Stimulated activated CD4-positive, alpha-beta T cell treated with anti-CD3 and anti-CD28 coated beads, TNF-alpha, amount 100 ng/mL, for 4 hours (primary cell): ENCODE measurements around the gene CTDSP2.
"Not testable (repeated sequence)": the region's sequence is repeated elsewhere in the genome, so short reads cannot be mapped to it uniquely, and the experiment has no call there.

Experiments used
- DNase-seq, 3 experiments: peaks; one replicate each; pipeline ENCODE4 v3.0.0-alpha.2; 2020; ENCODE audit warnings: low read depth in 3 of 3

The CTDSP2 gene

DNA sequence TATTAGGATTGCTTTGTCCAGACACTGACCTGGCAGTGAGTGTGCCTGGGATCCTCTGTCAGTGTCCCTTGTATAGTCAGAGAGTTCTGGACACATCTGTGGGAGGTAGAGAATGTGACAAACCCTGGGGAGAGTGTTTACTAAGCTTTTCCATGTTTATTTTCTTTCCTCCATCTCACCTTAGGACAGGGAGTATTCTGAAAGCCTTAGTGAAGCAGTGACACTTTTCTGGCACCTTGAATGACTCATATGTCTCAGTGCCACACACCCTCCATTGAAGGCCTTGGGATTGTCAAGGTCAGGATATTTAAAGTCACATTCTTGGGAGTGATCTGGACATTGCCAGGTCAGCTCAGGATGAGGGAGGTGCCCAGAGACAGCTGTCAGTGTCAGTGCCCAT, 34.9 kb upstream of the CTDSP2 start:
- no peak for DNase-seq

DNA sequence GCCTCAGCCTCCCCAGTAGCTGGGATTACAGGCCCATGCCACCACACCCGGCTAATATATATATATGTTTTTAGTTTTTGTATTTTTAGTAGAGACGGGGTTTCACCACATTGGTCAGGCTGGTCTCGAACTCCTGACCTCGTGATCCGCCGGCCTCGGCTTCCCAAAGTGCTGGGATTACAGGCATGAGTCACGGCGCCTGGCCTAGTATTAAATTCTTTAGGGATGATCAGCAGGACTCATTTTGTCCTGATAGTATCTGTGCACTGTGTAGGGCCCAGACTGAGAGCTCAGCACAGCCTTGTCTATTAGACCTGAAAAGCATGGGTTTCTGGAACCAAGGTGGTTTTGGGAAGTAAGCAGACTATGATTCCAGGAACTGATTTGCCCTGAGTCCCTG, 34.5 kb upstream of the CTDSP2 start:
- DNase-seq, result not testable (repeated sequence)

DNA sequence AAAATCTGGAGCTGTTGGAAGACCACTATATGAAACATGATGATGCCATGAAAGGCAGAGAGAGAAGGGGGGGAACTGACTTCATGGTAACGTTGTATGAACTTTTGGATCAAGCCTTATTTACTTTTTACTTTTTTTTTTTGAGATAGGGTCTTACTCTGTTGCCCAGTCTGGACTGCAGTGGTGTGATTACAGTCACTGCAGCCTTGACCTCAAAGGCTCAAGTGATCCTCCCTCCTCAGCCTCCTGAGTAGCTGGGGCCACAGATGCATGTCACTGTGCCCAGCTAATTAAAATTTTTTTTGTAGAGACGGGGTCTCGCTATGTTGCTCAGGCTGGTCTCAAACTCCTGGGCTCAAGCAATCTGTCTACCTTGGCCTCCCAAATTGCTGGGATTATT, 31.3 kb upstream of the CTDSP2 start:
- no peak for DNase-seq

DNA sequence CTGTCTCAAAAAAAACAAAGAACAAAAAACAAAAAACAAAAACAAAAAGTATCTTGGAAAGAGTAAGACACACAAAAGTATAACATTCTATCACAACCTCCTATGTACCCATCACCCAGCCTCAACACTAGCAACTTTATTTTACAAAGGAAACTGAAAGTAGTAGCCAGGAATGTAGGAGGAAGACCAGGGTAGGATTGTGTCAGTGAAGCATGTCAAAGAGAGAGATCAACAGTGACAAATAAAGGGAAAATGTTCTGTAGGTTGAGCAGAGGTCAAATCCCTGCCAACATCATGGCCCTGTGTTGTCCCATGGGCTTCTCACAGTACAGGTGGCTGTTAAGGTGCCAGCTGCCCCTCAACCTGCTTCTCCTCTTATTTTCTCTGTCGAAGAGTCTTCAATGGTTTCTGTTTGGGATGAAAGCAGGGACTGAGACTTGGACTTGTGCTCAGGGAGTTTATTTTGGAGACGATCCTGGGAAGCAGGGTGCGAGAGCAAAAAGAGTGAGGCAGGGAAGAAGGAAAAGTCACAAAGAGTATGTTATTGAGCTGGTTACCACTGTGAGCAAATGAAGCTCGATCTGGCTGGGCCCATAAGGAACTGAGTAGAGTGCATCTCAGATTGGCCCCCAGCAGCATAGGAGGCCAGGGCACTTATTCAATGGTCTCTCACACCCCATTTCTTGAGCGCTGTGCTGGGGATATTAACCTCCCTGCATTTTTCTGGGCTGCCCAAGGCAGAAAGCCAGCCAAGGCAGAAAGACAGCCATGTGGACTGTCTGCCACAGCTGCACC, 29.4 kb upstream of the CTDSP2 start:
- no peak for DNase-seq

DNA sequence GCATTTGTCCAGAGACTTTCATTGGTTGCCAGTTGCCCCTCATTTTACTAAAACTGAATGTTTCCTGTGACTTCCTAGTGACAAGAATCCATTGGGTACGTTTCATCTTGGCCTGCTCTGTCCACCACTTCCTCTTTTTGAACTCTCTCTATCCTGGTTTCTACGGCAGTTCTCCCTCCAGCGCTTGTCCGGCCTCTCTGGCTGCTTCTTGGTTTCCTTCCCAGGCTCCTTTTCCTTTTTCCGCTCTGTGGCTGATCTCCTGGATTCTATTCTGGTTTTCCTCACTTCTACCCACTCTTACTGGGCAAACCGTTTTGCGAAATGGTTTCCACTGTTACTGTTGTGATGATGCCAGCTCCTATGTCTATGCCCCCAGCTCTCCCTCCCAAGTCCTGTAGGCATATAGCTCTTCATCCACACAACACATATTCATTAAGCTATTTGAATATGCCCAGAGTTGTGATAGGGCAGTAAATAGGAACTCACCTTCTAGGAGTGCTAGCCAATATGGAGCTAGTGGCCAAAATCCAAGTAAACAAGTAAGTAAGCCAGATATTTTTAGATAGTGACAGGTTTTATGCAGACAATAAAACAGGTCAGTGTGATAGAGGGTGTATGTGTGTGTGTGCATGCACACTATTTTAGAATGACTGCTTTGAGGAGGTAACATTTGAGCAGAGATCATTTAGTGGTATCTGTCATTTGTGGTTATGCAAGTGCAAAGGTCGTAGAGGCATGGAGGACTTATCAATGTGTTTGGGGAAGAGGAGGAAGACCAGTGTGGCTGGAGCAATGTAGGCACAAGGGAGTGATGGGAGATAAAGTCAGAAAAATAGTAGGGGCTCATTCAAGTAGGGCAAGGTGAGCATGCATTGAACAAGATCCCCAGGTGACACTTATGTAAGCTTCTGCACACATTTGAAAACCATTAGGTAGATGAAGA, 27.9 kb upstream of the CTDSP2 start:
- no peak for DNase-seq

DNA sequence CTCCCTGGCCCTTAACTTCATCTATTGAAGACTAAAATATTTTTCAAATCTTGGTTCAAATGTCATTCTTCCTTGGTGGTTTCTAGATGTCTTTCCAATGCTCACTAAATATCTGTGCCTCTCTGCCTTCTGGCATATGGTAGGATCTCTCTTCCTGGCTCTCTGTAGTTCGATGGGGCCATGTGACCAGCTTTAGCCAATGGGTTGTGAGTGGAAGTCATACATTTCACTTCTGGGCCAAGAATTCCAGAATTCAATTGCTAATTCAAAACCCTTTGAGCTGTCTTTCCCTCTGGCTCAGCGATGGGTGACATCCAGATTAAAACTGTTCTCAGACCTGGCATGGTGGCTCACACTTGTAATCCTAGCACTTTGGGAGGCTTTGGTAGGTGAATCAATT, 25.8 kb upstream of the CTDSP2 start:
- no peak for DNase-seq

DNA sequence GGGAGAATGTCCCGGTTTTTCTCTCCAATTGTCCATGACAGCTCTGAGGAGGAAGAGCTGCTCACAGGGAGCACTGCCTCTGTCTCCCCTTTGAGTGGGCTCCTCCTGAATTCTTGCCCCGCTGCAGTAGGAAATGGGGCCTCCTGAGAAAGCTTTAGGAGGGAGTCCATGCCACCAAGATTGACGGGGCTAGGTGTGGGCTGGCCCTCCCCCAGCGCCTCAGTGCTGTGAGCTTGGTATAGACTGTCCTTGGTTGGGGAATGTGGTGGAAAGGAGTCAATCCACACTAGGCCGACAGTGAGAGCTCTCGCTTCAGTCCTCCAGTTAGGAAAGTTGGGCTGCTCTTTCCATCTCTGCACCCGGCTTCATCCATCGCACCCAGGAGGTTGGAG, 23.4 kb upstream of the CTDSP2 start:
- DNase-seq, result no peak

DNA sequence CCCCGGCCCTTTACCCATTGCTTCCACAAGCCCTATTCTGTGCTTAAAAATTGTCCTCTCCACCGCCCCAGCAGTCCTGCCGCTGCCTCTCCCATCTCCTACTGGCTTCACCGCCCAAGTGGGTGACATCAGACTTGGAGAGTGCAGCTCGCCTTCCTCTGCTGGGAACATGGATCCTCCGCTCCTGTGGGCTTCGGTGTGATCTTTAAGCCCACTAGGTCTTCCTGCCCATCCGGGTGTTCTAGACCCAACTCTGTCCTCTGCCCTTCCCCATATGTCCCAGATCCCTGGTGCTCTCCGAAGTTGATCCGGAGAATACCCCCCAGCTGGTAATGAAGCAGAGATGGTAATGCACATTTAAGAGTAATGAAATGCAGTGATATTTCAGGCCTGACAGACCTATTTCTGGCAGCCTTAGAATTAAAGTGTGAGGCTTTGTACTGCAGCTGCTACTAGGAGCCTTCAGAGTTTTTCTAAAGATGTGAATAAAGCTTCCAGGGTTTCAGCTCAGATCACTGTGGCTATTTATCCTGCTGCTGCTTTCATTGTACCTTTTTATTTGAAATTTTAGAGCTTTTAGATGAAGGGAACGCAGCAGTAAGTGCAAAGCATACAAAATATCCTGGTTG, 22.9 kb upstream of the CTDSP2 start:
- no peak for DNase-seq

DNA sequence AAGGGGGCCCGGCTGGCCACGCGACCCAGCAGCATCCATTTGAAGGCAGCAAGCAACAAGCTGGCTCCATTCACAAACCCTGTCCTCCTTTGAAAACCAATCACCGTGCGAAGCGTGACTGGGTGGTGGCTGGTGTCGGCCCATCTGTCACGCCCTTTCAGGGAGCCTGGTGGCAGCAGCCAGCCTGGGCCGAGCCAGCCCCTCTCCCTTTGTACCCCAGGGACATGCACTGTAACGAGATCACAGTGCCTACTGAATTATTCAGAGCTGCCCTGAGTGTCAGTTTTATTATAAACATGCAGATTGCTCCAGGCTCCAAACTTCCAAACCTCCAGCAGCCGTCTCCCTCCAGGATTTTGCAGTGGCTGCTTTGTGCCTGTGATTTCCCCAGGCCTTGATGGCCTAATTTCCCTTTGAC, 22.3 kb upstream of the CTDSP2 start:
- DNase-seq, result no peak

DNA sequence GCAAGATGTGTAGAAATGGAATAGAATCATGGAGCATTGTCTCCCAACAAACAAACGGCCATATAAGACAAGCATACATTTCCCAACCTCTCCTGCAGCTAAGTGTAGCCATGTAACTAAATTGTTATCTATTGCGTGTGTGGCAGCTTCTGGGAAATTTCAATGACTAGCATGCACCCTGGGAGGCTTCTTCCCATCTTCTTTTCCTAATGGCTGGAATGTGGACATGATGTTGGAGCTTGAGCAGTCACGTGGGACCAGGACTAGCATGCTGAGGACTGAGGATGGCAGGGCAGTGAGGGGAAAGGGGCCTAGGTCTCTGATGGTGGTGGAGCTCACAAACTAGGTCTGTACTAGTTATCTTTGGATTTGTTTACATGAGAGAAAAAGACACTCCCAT, 21.7 kb upstream of the CTDSP2 start:
- DNase-seq, result no peak

DNA sequence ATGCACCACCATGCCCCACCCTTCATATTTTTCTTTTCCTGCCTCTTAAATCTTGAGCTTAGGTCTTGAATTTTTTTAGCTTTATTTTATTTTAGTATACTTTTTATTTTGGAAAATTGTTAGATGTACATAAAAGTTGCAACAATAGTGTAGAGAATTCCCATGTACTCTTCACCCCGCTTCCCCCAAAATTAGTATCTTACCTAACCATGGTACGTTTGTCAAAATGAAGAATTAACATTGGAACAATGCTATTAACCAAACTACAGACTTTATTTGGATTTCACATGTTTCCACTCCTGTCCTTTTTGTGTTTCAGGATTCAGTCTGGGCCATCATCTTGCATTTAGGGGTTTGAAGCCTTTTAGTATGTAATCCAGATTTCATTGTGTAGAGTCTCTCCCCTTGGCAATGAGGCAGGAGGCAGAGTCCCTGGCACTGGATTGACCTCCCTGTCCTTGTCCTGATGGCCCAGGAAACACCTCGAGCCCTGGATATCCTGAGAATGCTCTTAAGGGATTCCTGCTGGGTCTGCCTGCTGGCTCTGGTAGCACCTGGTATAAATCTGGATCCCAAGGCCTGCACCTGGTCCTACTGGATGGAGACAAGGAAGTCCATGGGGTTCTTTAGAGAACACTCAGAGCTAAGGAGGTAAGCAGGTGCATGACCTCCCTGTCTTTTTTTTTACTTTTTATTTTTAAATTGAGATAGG, 19.9 kb upstream of the CTDSP2 start:
- no peak for DNase-seq

DNA sequence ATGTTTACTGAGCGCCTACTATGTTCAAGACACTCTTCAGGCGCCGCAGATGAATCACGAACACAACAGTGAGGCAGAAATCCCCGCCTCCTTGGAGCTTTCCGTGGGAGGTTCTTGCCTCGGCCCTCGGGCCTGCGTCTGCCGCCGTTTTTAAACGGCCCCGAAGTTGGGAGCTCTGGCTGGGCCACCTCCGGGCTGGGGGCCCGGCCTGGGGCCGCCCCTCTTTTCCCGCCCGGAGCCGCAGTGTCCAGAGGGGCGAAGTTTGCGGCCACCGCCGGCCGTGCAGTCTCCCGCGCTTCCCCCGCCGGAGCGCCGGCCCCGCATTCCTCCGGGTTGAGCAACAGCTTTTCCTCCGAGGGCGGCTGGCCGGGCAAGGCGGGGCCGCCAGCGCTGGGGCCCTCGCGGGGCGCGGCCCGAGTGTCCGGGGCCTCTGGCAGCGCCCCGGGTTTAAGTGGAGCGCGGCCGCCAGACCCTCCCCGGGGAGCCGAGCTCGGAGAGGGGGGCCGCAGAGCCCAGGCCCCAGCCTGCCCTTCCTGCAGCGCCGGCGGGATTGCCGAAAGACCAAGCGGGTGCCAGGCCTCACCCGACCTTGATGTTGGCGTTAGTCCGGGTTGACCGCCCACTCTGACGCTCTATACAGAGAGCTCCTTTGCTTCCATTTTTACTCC, 18.7 kb upstream of the CTDSP2 start:
- DNase-seq, result peak; percentile 36 to 55 (median 41)

DNA sequence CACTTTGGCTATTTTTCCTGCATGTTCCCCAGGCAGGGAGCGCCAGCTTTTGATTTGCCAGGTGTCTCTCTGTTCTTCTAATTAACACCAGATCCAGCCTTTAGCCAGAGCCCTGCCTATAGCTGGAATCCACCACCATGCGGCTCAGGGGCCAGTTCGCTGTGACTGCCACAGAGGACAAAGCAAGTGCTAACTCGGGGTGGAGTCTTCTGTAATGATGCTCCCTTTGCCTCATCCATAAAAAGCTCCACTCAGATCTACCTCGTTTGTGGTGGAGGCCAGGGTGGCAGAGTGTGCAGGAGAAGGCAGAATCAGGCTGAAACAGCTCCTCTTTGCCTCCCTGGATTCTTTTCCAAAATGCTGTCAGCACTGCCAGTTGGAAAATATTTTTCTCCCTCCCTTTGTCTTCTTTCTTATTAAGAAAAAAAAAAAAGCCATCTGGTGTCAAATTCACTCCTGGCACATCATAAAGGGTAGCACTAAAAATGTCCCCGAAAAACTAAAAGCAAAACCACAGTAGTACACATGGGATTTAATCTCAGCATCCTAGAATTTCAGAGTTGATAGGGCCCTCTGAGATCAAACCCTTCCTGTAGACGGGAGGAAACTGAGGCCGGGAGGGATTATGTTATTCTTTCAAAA, 18.0 kb upstream of the CTDSP2 start:
- no peak for DNase-seq

DNA sequence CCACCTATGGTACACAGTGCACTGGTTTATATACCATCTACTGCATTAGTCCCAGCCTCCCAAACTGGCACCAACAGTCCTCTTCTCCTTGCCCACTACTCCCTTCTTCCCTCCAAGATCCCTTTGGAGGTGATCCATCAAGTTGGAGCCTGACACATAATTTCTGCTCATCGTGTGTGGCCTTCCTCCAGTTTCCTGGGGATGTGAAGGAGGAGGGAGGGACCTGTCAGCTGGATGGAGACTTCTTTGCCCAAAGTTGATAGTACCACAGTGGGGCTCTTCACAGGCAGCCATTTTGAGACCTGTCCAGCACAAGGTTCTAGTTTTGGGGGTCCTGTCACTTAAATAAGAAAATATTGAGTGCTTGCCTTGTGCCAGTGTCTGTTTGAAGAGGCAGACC, 17.1 kb upstream of the CTDSP2 start:
- DNase-seq, result no peak

DNA sequence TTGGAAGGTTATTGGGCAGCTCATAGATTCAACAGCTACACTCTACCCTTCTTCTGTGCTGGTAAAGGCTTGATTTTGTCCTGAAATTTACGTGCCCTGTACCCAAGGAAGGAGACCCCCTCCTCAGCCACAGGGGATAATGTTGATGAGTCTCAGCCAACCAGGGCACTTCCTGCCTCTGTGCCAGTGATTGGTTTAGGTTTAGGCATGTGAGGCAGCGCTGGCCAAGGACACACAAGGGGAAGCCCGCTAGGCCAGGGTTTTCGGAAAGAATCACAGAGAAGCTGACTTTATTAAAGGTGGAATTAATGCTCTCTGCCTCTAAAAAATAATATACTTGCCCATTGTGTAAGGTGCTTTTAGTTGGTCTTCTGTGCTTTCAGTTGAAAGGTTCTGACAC, 15.4 kb upstream of the CTDSP2 start:
- no peak for DNase-seq

DNA sequence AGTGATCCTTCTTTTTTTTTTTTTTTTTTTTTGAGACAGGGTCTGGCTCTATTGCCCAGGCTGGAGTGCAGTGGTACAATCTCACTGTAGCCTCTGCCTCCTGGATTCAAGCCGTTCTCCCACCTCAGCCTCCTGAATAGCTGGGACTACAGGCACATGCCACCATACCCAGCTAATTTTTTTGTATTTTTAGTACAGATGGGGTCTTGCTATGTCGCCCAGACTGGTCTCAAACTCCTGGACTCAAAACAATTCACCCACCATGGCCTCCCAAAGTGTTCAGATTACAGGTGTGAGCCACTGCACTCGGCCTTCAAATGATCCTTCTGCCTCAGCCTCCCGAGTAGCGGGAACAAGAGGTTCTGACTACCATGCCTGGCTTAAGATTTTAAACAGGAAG, 14.4 kb upstream of the CTDSP2 start:
- not testable (repeated sequence) for DNase-seq

DNA sequence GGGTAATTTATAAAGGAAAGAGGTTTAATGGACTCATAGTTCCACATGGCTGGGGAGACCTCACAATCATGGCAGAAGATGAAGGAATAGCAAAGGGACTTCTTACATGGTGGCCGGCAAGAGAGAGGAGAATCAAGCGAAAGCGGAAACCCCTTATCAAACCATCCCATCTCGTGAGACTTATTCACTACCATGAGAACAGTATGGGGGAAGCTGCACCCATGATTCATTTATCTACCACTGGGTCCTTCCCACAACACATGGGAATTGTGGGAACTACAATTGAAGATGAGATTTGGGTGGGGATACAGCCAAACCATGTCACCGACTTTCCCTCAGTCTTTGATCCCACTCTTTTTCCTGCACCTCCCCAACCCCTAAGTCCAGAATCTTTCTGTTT, 12.6 kb upstream of the CTDSP2 start:
- no peak for DNase-seq

DNA sequence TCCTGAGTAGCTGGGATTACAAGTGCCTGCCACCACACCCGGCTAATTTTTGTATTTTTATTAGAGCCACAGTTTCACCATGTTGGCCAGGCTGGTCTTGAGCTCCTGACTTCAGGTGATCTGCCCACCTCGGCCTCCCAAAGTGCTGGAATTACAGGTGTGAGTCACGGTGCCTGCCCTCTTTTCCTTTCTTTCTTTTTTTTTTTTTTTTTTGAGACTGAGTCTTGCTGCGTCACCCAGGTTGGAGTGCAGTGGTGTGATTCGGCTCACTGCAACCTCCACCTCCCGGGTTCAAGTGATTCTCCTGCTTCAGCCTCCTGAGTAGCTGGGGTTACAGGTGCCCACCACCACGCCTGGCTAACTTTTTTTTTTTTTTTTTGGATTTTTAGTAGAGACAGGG, 11.6 kb upstream of the CTDSP2 start:
- DNase-seq, result not testable (repeated sequence)

DNA sequence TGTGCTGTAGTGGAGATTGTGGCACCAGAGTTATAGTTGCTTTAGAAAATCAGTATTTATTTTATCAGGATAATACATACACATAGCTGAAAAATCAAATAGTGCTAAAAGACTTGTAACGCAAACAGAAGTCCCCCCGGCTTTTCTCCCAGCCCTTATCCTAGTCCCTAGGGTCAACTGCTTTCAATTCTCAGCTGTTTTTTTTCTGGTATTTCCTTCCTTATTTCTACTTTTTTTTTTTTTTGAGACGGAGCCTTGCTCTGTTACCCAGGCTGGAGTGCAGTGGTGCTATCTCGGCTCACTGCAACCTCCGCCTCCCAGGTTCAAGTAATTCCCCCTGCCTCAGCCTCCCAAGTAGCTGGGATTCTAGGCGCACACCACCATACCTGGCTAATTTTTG, 8.4 kb upstream of the CTDSP2 start:
- no peak for DNase-seq

DNA sequence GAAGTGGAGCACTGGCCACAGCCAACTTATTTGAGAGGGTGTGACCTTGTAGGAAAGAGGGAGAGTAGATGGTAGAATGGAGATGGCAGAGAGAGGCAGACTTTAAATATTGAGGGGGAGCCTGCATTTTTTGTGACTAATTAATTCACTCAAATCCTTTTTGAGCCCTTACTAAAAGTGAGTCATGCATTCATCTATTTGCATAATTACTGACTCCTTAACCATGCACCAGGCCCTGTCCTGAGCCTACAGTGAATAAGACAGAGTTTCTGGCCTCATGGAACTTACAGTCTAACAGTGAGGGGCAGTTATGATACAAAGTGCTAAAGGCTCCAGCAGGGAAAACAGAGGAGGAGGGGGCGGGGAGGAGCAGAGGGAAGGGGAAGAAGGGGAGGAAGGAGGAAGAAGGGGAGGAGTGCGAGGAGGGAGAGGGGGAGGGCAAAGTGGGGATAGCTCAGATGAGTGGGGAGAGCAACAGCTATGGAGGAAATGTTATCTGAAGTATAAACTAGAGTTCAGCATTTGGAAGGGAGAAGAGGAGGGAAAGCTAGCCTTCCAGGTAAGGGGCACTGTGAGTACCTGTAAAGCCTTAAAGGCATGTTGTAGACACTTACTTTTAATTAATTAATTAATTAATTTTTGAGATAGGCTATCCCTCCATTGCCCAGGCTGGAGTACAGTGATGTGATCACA, 7.5 kb upstream of the CTDSP2 start:
- no peak for DNase-seq
